AML-193 (cell line): ENCODE measurements around the gene JCHAIN.
"Not testable (repeated sequence)": the region's sequence is repeated elsewhere in the genome, so short reads cannot be mapped to it uniquely, and the experiment has no call there.

Experiments
- DNase-seq, 2 experiments: peaks; one replicate each; lab custom pipeline; 2025; lab: John Stamatoyannopoulos, UW

The JCHAIN gene

GRCh38 chr4:70688795-70689231, 22.5 kb upstream of the JCHAIN start:
- no peak for DNase-seq

- peak; percentile 96 to 98 for DNase-seq
These were observed 21.8 kb upstream of the JCHAIN start, which contains the start of gene UTP3 for GRCh38 chr4:70687821-70688794. UTP3 (plus strand) TSS chr4:70688532; CDS start chr4:70688678, 146 bp downstream.

GRCh38 chr4:70687392-70687791, 21.1 kb upstream of the JCHAIN start:
- no peak for DNase-seq

- DNase-seq: not testable (repeated sequence)
These were observed 15.8 kb upstream of the JCHAIN start for GRCh38 chr4:70682142-70682541.

- DNase-seq: no peak
These were observed 15.4 kb upstream of the JCHAIN start for GRCh38 chr4:70681704-70682103.

GRCh38 chr4:70680934-70681333, 14.6 kb upstream of the JCHAIN start:
- no peak for DNase-seq

GRCh38 chr4:70678383-70678999, 12.2 kb upstream of the JCHAIN start:
- DNase-seq: no peak

GRCh38 chr4:70676554-70677090, 10.3 kb upstream of the JCHAIN start:
- no peak for DNase-seq

- no peak for DNase-seq
These were observed 8.4 kb upstream of the JCHAIN start for GRCh38 chr4:70674731-70675130.

GRCh38 chr4:70674191-70674590, 7.9 kb upstream of the JCHAIN start:
- no peak for DNase-seq

- DNase-seq: no peak
These were observed 4.8 kb upstream of the JCHAIN start for GRCh38 chr4:70671091-70671490.

GRCh38 chr4:70670332-70671014, 4.2 kb upstream of the JCHAIN start:
- DNase-seq: no peak

GRCh38 chr4:70667740-70668535, 1.6 kb upstream of the JCHAIN start:
- DNase-seq: no peak

- DNase-seq: not testable (repeated sequence)
These were observed 4.9 kb downstream of the JCHAIN start for GRCh38 chr4:70661309-70661922.

GRCh38 chr4:70660106-70660505, 6.2 kb downstream of the JCHAIN start:
- DNase-seq: no peak

GRCh38 chr4:70658418-70658817, 7.9 kb downstream of the JCHAIN start:
- no peak for DNase-seq

GRCh38 chr4:70657326-70657725, 9.0 kb downstream of the JCHAIN start:
- no peak for DNase-seq

GRCh38 chr4:70654605-70655011, 11.7 kb downstream of the JCHAIN start:
- no peak for DNase-seq

- peak; percentile 25 to 39 for DNase-seq
These were observed 14.3 kb downstream of the JCHAIN start for GRCh38 chr4:70651864-70652506.

GRCh38 chr4:70650741-70651140, 15.6 kb downstream of the JCHAIN start:
- not testable (repeated sequence) for DNase-seq
